Renal cortex interstitium (tissue), 15 donors: ENCODE results near the gene IFT22. TPM values are rescaled to one million over a fixed set of nuclear protein-coding genes. Genes with fewer than 3 reads are reported as not detected.
"Not testable (repeated sequence)": the region's sequence is repeated elsewhere in the genome, so short reads cannot be mapped to it uniquely, and the experiment has no call there.

ENCODE experiments used
- DNase-seq, 11 donors: peaks; one replicate each; pipeline ENCODE4 v3.0.0-alpha.2; 2013; ENCODE audit warnings: low read depth in 9 of 11, low spot score in 4 of 11; ENCODE audit errors: extremely low read depth in 1 of 11
- long read RNA-seq, 16 experiments: transcript quantifications; one replicate each; lab custom pipeline, GENCODE V29; 2026
- polyA plus RNA-seq, 3 donors: library from polyadenylated mRNA; unstranded; fragments of 120-200 nt; gene quantifications; one replicate each; pipeline ENCODE4 v1.2.1, GENCODE V29; 2013; ENCODE audit not compliant: insufficient read length in 3 of 3

The IFT22 gene
- 10 to 100 TPM; 71.4 to 78.3 (median 73.1) TPM for polyA plus RNA-seq
- long read RNA-seq, donor 1, transcript IFT22-201 (5 exons, 1,130 nt) = major isoform, 13 of 19 reads
- long read RNA-seq, donor 1, partial matches to known transcripts = 0 of 19 reads
- long read RNA-seq, donor 1, other reads (novel, unspliced or antisense) = 0 of 19 reads
- long read RNA-seq, donor 2, transcript IFT22-201 (5 exons, 1,130 nt) = major isoform, 12 of 24 reads
- long read RNA-seq, donor 2, partial matches to known transcripts = 0 of 24 reads
- long read RNA-seq, donor 2, other reads (novel, unspliced or antisense) = 5 of 24 reads
- long read RNA-seq, donor 3, transcript IFT22-204 (4 exons, 875 nt) = minor isoform, 8 of 47 reads
- long read RNA-seq, donor 3, transcript IFT22-201 (5 exons, 1,130 nt) = major isoform, 31 of 47 reads
- long read RNA-seq, donor 3, partial matches to known transcripts = 0 of 47 reads
- long read RNA-seq, donor 3, other reads (novel, unspliced or antisense) = 0 of 47 reads
- long read RNA-seq, donor 4, transcript IFT22-201 (5 exons, 1,130 nt) = major isoform, 14 of 22 reads
- long read RNA-seq, donor 4, partial matches to known transcripts = 0 of 22 reads
- long read RNA-seq, donor 4, other reads (novel, unspliced or antisense) = 0 of 22 reads
- long read RNA-seq, donor 5 = 0 reads
- long read RNA-seq, donor 6, transcript IFT22-201 (5 exons, 1,130 nt) = major isoform, 15 of 25 reads
- long read RNA-seq, donor 6, transcript IFT22-204 (4 exons, 875 nt) = minor isoform, 6 of 25 reads
- long read RNA-seq, donor 6, partial matches to known transcripts = 0 of 25 reads
- long read RNA-seq, donor 6, other reads (novel, unspliced or antisense) = 0 of 25 reads
- long read RNA-seq, donor 7, transcript IFT22-201 (5 exons, 1,130 nt) = major isoform, 21 of 31 reads
- long read RNA-seq, donor 7, transcript IFT22-209 (4 exons, 917 nt) = minor isoform, 7 of 31 reads
- long read RNA-seq, donor 7, partial matches to known transcripts = 0 of 31 reads
- long read RNA-seq, donor 7, other reads (novel, unspliced or antisense) = 0 of 31 reads
- long read RNA-seq, donor 8 = 0 reads
- long read RNA-seq, donor 9, transcript IFT22-201 (5 exons, 1,130 nt) = major isoform, 26 of 30 reads
- long read RNA-seq, donor 9, partial matches to known transcripts = 0 of 30 reads
- long read RNA-seq, donor 9, other reads (novel, unspliced or antisense) = 0 of 30 reads
- long read RNA-seq, donor 10, transcript IFT22-201 (5 exons, 1,130 nt) = major isoform, 21 of 36 reads
- long read RNA-seq, donor 10, partial matches to known transcripts = 5 of 36 reads
- long read RNA-seq, donor 10, other reads (novel, unspliced or antisense) = 0 of 36 reads
- long read RNA-seq, donor 11, transcript IFT22-201 (5 exons, 1,130 nt) = major isoform, 12 of 19 reads
- long read RNA-seq, donor 11, partial matches to known transcripts = 0 of 19 reads
- long read RNA-seq, donor 11, other reads (novel, unspliced or antisense) = 0 of 19 reads
- long read RNA-seq, donor 12, transcript IFT22-201 (5 exons, 1,130 nt) = major isoform, 14 of 19 reads
- long read RNA-seq, donor 12, partial matches to known transcripts = 0 of 19 reads
- long read RNA-seq, donor 12, other reads (novel, unspliced or antisense) = 0 of 19 reads
- long read RNA-seq, donor 13 = 0 reads
- long read RNA-seq, donor 14, transcript IFT22-201 (5 exons, 1,130 nt) = major isoform, 20 of 37 reads
- long read RNA-seq, donor 14, partial matches to known transcripts = 6 of 37 reads
- long read RNA-seq, donor 14, other reads (novel, unspliced or antisense) = 5 of 37 reads
- long read RNA-seq, donor 15, transcript IFT22-201 (5 exons, 1,130 nt) = major isoform, 6 of 12 reads
- long read RNA-seq, donor 15, partial matches to known transcripts = 0 of 12 reads
- long read RNA-seq, donor 15, other reads (novel, unspliced or antisense) = 0 of 12 reads
- long read RNA-seq, donor 16, transcript IFT22-209 (4 exons, 917 nt) = minor isoform, 10 of 86 reads
- long read RNA-seq, donor 16, transcript IFT22-201 (5 exons, 1,130 nt) = major isoform, 54 of 86 reads
- long read RNA-seq, donor 16, transcript IFT22-211 (3 exons, 2,272 nt) = minor isoform, 11 of 86 reads
- long read RNA-seq, donor 16, partial matches to known transcripts = 6 of 86 reads
- long read RNA-seq, donor 16, other reads (novel, unspliced or antisense) = 0 of 86 reads

GRCh38 chr7:101321491-101322401, at the start of gene IFT22:
IFT22 (minus strand) TSS chr7:101321812; CDS start chr7:101321709, 103 bp downstream.
- peak; percentile 80 to 96 (median 93) for DNase-seq

GRCh38 chr7:101370836-101371235, 49.2 kb upstream of the IFT22 start:
- DNase-seq = no peak

DNA sequence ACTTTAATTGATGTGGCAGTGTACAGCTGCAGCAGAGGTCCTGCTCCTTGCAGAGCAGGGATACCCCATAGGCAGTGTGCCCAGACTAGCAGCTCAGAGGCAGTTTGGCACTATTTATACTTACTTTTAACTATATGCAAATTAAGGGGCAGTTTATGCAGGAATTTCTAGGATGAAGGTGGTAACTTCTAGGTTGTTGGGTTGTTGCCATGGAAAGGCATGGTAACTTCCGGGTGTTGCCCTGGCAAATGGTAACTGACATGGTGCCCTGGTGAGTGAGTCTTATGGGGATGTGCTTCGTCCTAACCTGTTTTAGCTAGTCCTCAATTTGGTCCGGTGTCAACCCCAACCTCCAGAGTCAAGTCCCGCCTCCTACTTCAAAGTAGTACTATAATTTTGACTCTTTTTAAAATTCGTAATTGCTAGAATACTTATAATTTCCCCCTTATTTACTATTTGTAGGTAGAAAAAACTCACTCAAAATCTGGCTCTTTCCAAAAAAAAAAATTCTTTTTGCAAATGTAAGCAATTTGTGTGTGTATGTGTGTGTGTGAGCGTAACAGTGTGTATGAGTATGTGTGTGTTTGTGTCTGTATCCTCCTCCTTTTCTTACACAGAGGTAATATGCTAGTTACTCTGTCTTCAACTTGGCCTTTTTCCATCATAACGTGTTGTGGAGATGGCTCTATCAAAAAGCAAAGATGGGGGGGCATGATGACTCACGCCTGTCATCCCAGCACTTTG, 47.0 kb upstream of the IFT22 start:
- no peak for DNase-seq

DNA sequence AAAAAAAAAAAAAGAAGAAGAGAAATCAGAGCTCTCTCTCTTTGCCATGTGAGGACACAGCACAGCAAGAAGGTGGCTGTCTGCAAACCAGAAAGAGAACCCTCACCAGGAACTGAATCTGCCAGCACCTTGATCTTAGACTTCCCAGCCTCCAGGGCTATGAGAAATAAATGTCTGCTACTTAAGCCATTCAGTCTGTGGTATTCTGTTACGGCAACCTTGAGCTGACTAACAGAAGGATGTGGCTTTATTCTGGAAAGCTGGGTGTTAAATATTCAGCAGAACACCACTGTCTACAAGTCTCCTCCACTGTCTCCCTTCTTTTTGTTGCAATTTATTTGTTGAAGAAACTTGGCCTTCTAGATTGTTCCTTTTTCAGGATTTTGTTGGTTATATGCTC, 46.1 kb upstream of the IFT22 start:
- DNase-seq = no peak

- no peak for DNase-seq
These were observed 44.3 kb upstream of the IFT22 start for GRCh38 chr7:101365956-101366355.

- peak in 8 of 11 donors; percentile 56 to 83 (median 70) for DNase-seq
These were observed 42.2 kb upstream of the IFT22 start for GRCh38 chr7:101363734-101364374.

GRCh38 chr7:101363196-101363733, 41.7 kb upstream of the IFT22 start:
- no peak for DNase-seq

GRCh38 chr7:101362334-101363195, 41.0 kb upstream of the IFT22 start, which contains the start of gene COL26A1:
COL26A1 (plus strand) TSS chr7:101362875; CDS start chr7:101363033, 158 bp downstream.
- peak in 2 of 11 donors; percentile 37 to 48 for DNase-seq

GRCh38 chr7:101357433-101357832, 35.8 kb upstream of the IFT22 start:
- DNase-seq = no peak

GRCh38 chr7:101352920-101353308, 31.3 kb upstream of the IFT22 start:
- no peak for DNase-seq

DNA sequence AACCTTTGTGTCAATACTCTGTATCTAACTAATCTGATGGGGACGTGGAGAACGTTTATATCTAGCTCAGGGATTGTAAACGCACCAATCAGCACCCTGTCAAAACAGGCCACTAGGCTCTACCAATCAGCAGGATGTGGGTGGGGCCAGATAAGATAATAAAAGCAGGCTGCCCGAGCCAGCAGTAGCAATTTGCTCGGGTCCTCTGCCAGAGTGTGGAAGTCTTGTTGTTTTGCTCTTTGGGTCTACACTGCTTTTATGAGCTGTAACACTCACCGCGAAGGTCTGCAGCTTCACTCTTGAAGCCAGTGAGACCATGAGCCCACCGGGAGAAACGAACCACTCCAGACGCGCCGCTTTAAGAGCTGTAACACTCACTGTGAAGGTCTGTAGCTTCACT, 27.7 kb upstream of the IFT22 start:
- DNase-seq = not testable (repeated sequence)

- DNase-seq = not testable (repeated sequence)
These were observed 26.9 kb upstream of the IFT22 start for GRCh38 chr7:101348456-101349067.

- DNase-seq = no peak
These were observed 25.9 kb upstream of the IFT22 start for GRCh38 chr7:101347477-101347876.

DNA sequence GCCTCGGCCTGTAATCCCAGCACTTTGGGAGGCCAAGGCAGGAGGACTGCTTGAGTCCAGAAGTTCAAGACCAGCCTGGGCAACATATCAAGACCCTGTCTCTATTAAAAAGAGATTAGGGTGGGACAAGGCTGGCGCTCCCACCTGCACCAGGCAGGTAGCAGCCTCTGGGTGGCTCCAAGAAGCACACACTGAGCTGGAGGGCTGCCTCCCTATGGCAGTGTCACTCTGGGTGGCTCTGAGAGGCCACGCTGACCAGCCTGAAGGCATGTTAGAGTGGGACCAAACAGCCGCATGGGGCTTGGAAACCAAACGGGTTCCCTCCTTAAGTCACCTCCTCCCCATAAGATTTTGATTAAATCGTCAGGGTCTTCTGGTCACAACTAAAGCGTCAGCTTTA, 21.3 kb upstream of the IFT22 start:
- DNase-seq = no peak
